Measurements from ENCODE around the gene SLC12A9.

SLC12A9 gene

DNA sequence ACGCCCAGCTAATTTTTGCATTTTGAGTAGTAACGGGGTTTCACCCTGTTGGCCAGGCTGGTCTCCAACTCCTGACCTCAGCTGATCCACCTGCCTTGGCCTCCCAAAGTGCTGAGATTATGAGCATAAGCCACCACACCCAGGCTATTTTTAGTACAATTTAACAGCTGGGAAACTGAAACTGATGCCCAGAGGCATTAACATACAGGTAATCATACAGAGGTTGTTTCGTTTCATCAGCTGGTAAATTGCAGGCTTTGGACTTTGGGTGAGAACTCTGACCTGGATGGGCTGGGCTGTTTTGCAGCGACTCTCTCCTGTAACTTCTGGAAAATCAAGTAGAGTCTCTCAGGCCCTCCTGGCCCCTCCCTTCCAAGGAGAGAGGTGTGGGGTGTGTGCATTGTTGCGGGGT is 49.4 kb downstream of the SLC12A9 start:
- TF ChIP-seq GATA3 (IDR thresholded peaks at IDR 0.05; ENCODE audit: low read depth, low read length), result no peak
- no peak for TF ChIP-seq GATA2 (IDR thresholded peaks at IDR 0.05; ENCODE audit: low read depth, low read length)

DNA sequence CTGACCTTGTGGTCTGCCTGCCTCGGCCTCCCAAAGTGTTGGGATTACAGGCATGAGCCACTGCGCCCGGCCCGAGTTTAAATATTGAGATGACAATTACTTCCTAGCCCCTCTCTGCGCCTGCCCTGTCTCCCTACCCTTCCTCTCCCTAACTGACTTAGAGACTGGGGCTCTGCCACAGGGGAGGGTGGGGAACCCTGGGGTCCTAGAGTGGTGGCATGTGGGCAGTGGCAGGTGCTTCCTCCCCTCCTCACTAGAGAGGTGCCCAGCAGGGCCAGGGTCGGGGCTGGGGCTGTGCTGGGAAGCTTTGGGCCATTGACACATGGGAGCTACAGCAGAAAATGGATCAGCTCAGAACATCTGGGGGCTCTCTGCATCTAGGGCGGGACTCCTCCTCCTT is 50.1 kb downstream of the SLC12A9 start:
- no peak for TF ChIP-seq GATA3 (IDR thresholded peaks at IDR 0.05; ENCODE audit: low read depth, low read length)
- no peak for TF ChIP-seq GATA2 (IDR thresholded peaks at IDR 0.05; ENCODE audit: low read depth, low read length)

DNA sequence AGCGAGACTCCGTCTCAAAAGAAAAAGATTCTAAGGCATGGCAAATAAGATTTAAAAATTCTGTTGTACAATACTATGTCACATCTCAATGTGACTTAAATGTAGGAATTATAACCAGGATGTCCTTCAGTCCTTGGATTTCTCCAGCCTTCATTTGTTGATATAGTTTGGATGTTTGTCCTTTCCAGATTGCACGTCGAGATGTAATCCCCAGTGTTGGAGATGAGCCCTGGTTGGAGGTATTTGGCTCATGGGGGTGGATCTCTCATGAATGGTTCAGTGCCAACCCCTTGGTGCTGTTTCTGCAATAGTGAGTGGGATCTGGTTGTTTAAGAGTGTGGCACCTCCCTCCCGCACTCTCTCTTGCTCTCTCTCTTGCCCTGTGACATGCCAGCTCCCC is 56.0 kb downstream of the SLC12A9 start:
- TF ChIP-seq GATA3 (IDR thresholded peaks at IDR 0.05; ENCODE audit: low read depth, low read length) (no peak), GATA2 (IDR thresholded peaks at IDR 0.05; ENCODE audit: low read depth, low read length) (no peak)

DNA sequence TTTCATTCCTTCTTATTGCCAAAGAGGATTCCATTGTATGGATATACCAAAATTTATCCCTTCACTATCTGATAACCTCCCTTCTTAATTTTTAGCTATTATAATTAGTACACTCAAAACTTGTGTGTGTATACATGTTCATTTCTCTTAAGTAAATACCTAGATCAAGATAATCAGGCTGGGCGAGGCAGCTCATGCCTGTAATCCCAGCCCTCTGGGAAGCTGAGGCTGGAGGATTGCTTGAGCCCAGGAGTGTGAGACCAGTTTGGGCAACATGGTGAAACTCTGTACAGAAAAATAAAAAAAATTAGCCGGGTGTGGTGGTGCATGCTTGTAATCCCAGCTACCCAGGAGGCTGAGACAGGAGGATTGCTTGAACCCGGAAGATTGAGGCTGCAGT is 59.0 kb downstream of the SLC12A9 start:
- TF ChIP-seq GATA2 (IDR thresholded peaks at IDR 0.05; ENCODE audit: low read depth, low read length), result no peak
- no peak for TF ChIP-seq GATA3 (IDR thresholded peaks at IDR 0.05; ENCODE audit: low read depth, low read length)

DNA sequence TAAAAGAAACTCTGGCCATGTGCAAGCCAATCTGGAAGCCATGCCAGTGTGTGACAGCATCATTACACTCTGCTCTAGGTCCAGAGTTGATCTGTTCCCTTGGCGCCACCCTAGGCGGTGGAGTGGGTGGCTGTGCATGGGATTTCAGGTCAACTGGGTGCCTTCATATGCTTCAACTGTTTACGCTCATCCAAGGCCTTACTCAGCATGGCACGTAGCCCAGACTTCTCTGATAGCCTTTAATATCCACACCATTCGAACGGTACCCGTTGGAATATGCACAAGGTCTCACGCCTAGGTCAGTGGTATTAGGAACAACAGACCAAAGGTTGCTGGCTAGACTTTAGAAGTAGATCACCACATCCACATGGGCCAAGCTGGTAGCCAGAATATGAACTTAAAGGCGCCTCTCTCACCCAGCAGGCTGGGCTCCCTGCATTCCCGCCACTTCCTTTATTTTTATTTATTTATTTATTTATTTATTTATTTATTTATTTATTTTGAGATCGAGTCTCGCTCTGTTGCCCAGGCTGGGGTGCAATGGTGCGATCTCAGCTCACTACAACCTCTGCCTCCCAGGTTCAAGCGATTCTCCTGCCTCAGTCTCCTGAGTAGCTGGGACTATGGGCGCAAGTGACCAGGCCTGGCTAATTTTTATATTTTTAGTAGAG is 61.8 kb downstream of the SLC12A9 start:
- TF ChIP-seq GATA3 (IDR thresholded peaks at IDR 0.05; ENCODE audit: low read depth, low read length) (no peak), GATA2 (IDR thresholded peaks at IDR 0.05; ENCODE audit: low read depth, low read length) (no peak)

DNA sequence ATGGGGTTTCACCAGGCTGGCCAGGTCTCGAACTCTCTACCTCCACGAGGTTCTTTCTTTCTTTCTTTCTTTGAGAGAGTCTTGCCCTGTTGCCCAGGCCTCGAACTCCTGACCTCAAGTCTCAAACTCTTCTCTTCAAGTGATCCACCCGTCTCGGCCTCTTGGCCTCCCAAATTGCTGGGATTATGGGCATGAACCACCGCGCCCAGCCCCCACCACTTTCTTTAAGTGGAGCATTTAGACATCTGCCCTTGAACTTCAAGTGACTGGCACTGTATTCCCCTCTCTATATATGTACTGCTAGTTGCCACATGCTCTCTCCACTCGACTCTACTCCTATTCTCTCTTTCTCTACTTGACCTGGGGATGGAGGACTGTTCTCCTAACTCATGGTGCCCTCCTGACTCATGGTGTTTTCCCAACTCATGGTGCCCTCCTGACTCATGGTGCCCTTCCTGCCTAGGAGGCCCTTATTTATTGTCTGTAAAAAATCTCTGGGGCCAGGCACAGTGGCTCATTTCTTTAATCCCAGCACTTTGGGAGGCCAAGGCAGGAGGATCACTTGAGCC is 62.5 kb downstream of the SLC12A9 start:
- TF ChIP-seq GATA2 (IDR thresholded peaks at IDR 0.05; ENCODE audit: low read depth, low read length) (no peak), GATA3 (IDR thresholded peaks at IDR 0.05; ENCODE audit: low read depth, low read length) (no peak)

Data from SH-SY5Y (cell line).